GM21786 (cell line): Measurements from ENCODE around the gene CAMK1G.

Experiments
- ATAC-seq: cut with Tn5 transposase; IDR thresholded peaks from one replicate; pipeline ENCODE4 v1.9.1; 2021; ENCODE audit not compliant: unreplicated experiment

The CAMK1G gene

GRCh38 chr1:209583408-209583807 lies at the start of gene CAMK1G:
Gene CAMK1G, plus strand, starts transcription at chr1:209583714. Its CDS starts 11,270 bp downstream, at chr1:209594984.
- ATAC-seq, result no peak

GRCh38 chr1:209534496-209535250 lies 48.8 kb upstream of the CAMK1G start:
- ATAC-seq, result no peak

DNA sequence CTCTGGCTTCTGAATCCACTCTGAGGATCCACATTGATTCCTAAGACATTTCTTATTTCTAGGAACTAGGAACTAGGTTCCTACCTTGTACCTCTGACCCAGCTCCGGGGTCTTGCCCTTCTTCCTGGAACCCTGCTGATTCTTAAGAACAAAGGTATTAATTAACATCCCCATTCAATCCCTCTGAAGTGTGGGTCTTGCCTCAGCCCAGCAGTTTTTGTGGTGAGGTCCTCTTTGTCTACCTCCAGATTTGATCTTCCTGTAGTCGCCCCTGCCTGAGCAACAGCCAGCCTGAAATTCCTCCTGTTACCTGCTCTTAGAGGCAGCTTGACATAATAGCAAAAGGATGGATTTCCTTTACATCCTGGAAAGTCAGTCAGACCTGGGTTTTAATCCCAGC lies 46.7 kb upstream of the CAMK1G start:
- ATAC-seq, result no peak

- ATAC-seq, result no peak
These were observed 46.0 kb upstream of the CAMK1G start for GRCh38 chr1:209537336-209538114.

DNA sequence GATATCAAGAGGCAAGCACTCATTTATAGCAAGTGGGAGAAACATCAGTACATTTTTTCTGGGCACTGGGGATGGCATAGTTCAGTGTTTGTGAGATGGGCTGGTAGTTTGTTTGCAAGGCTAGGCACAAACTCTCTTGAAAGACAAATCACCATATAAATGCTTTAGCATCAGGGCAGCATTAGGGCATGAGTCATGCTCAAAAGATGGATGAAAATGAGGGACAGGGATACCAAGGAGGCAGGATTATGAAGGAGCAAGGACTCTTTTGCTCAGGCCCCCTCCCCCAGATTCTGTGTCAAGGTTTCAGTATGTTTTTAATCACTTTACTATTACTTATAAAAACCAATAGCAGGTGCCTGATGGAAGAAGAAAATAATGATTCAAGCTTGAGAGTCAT lies 43.9 kb upstream of the CAMK1G start:
- no peak for ATAC-seq

- no peak for ATAC-seq
These were observed 40.9 kb upstream of the CAMK1G start for GRCh38 chr1:209542585-209542984.

- ATAC-seq, result no peak
These were observed 39.4 kb upstream of the CAMK1G start for GRCh38 chr1:209544098-209544497.

- no peak for ATAC-seq
These were observed 38.1 kb upstream of the CAMK1G start for GRCh38 chr1:209545423-209545822.

- ATAC-seq, result no peak
These were observed 37.0 kb upstream of the CAMK1G start for GRCh38 chr1:209546390-209547085.

- ATAC-seq, result no peak
These were observed 35.9 kb upstream of the CAMK1G start for GRCh38 chr1:209547626-209548025.

DNA sequence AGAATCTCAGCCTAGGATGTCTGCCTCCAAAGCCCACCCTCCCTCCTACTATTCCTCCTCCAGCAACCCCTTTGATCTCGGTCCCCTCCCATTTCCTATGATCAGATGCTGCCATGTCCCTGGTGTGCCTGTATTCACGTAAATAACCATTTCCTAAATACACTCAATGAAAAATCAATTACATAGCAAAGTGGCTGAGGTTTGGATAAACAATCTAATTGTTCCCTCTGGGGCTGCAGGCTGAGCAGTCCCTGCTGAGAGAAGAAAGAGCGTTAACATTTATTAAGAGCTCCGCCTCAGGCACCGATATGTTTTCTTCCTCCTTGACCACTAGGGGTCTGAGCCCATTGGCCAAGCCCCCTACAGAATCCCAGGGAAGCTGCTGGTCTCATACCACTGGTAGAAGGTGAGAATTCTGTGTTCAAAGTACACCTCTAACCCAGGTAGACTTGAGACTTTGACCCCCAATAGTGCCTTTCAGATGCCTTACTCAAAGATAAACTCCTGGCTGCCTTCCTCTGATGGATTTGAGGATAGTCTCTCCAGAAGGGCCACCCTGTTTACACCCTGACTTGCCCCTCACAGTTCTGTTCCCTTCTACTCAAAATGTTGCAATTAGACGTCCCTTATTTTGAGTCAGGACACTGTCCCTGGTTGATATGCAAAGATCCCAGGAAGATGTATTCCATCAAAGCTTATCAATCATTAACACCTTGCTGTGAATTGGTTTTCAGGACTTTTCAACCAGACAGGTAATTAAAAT lies 33.9 kb upstream of the CAMK1G start:
- ATAC-seq, result no peak

GRCh38 chr1:209550519-209550918 lies 33.0 kb upstream of the CAMK1G start:
- ATAC-seq, result no peak

DNA sequence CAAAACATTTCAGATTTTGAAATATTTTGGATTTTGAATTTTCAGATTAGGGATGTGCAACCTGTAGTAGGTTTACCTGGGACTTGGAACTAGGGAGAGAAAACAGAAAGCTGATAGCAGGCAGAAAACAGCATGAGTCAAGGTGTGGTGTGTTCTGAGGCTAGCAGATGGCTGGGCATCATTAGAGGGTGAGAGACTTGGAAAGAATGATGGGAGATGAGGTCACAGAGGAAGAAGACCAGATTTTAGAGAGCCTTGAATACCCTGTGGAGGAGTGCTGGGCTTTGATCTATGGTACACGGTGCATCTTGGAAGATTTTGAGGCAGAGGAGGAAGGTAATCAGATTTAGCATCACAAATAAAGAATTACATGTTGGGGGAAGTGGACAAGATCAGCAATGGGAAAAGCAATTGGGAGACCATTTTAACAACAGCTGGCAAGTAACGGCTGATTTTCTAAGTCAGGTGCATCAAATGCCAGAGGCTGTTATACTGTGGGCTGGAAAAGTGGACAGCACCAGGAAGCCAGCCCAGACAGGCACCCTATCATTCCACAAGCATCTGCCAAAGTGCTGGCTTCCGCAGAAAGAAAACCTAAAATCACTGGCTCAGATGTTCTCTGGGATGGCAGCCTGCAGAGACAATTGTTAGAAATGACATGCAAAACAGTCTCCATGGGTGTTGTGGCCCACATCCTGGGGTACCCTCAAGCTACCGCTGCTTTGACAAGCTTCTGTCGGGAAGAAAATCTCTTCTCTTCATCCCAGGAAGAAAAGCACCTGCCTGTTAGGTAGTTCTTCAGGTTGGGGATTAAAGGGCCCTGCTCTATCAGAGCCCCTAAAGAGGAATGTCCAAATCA lies 30.9 kb upstream of the CAMK1G start:
- ATAC-seq, result no peak

DNA sequence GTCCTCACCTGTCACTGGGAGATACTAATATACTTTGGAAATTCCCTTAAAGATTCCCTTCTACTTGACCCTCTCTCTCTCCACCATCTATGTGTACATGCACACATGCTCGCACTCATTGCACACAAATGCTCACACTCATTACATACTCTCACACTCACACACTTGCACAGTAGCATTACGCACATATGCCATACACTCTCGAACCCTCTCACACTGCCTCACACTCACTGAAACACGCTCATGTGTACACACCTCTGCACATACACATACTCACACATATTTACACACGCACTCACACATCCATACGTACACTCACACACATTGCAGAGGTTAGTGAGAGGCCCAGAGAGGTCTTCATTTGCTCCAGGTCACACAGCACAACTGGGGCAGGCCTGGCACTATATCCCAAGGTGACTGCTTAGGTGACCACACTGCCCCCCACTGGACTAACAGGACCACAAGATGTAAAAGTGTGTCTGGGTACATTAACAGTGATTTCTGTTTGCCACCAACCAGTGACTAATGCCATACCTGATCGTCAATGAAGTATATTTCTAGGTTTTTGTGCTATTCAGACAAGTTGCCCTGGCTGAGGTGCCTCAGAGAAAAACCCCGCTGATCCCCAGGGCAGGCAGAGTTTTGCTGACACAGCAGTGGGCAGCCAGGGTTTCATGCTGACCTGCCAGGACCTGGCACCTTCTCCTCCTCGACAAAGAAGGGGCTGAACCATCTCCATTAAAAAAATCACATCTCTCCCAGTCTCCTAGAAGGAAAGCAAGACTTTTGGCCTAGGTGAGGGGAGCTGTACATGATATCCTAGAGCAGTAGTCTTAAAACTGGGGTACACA lies 28.5 kb upstream of the CAMK1G start:
- no peak for ATAC-seq

DNA sequence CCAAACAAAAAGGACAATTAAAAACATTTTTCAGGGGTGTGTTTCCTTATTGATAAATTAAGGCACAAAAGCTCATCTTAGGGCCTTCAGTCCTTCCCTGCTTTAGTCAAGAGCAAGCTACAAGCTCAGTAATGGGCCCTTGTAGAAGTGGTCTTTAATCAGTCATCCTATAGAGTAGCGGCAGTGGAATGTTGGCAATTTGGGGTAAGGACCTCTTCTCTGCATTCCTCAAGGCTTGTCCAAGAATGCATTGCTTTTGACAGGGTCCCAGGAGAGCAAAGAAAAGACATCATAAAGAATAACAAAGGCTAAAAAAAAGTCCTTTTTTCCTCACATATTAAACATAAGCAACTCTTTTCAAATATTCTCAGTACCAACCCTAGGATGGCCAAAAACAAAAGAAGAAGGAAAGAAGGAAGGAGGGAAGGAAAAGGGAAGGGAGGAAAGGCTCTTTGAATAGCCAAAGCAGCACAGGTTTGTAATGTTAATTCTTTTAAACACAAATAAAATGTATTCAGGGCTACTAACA lies 27.3 kb upstream of the CAMK1G start:
- no peak for ATAC-seq

DNA sequence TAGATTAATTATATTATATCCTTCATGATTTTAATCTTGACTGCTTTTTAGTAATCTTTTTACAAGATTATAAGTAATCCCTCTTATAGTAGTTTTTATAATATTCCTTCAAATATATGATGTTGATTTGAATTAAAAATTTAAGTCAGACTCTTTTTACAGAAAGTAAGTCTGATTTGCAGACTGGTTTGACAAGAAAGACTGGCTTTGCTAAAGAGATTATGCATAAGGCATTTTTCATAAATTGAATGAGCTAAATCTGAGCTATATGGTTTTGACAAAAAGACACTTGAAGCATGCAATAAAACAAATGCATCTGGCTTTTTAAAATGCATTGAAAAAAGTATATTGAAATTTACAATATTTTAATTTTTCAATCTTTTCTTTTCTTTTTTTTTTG lies 26.3 kb upstream of the CAMK1G start:
- ATAC-seq, result no peak

- no peak for ATAC-seq
These were observed 23.0 kb upstream of the CAMK1G start for GRCh38 chr1:209560529-209560928.

DNA sequence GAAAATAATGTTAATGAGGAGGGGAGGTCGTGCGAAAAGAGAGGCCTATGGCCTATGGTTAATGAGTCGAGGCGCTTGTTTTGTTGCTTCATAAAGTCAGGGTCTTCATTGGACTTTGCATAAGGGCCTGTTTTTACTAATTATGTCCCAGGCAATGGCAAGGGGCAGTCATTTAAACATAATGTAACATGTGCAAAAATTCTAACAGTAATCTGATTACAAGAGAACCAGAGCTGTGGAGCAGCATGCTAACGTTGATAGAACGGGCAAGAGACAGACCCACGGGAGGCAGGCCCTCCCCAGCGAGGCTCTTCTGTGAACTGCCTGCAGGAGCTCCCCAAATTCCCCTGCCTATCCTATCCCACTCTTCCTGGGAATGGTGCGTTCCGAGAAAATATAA lies 22.6 kb upstream of the CAMK1G start:
- ATAC-seq, result no peak

GRCh38 chr1:209561532-209561931 lies 22.0 kb upstream of the CAMK1G start:
- no peak for ATAC-seq
